IMR-90 (cell line): ENCODE measurements around the gene CLIP3. TPM values are rescaled to one million over a fixed set of nuclear protein-coding genes. Genes with fewer than 3 reads are reported as not detected.

Source experiments
- ATAC-seq: fragments of 200-7000 bp; cut with Tn5 transposase; 2 replicates; pipeline ENCODE4 v1.9.1; 2020; ENCODE audit warnings: low read depth, mild to moderate bottlenecking, moderate library complexity
- BruUV-seq: library from RNA; stranded (reverse); fragments of 400-500 nt; replicated peaks from 2 replicates; lab custom pipeline; 2021; lab: Mats Ljungman, UMichigan
- CTCF ChIA-PET: fragments of 300-600 bp; formaldehyde crosslinking; extraction: SDS; loops from one replicate; lab custom pipeline; 2021; ENCODE audit warnings: antibody characterized with exemption; lab: Yijun Ruan, JAX
- POLR2A ChIA-PET: fragments of 300-600 bp; sonication (Branson Sonifier 250); formaldehyde crosslinking; loops from one replicate; lab custom pipeline; 2022; ENCODE audit warnings: antibody characterized with exemption; ENCODE audit not compliant: unreplicated experiment; lab: Charles Lee
- DNase-seq: peaks from one replicate; pipeline ENCODE4 v3.0.0; 2013
- H2AFZ ChIP-seq: replicated peaks from 2 replicates; pipeline ENCODE3; 2013; ENCODE audit warnings: low read length, mild to moderate bottlenecking; ENCODE audit not compliant: poor library complexity
- H2AK5ac ChIP-seq: 2 replicates; pipeline ENCODE4 v1.6.1; 2013; ENCODE audit warnings: low read depth, low read length, inconsistent platforms
- H2AK9ac ChIP-seq: replicated peaks from 2 replicates; pipeline ENCODE3; 2013; ENCODE audit warnings: mild to moderate bottlenecking, low read depth, low read length, moderate library complexity; ENCODE audit not compliant: poor library complexity
- H2BK120ac ChIP-seq: 2 replicates; pipeline ENCODE4 v1.6.1; 2013; ENCODE audit warnings: low read depth, low read length, inconsistent platforms
- H2BK15ac ChIP-seq: 3 replicates; pipeline ENCODE4 v1.6.1; 2013; ENCODE audit warnings: low read depth, low read length, inconsistent platforms
- H2BK20ac ChIP-seq: 2 replicates; pipeline ENCODE4 v1.6.1; 2013; ENCODE audit warnings: low read depth, mild to moderate bottlenecking, inconsistent platforms, low read length, moderate library complexity
- H2BK5ac ChIP-seq: 2 replicates; pipeline ENCODE4 v1.6.1; 2013; ENCODE audit warnings: mild to moderate bottlenecking, low read depth, low read length, inconsistent platforms; ENCODE audit not compliant: poor library complexity, severe bottlenecking
- H3K14ac ChIP-seq: replicated peaks from 2 replicates; pipeline ENCODE4 v1.6.1; 2013; ENCODE audit warnings: low read depth, low read length, inconsistent platforms
- H3K18ac ChIP-seq: 2 replicates; pipeline ENCODE4 v1.6.1; 2013; ENCODE audit warnings: low read depth, low read length, control low read depth
- H3K23ac ChIP-seq: 2 replicates; pipeline ENCODE4 v1.6.1; 2013; ENCODE audit warnings: low read depth, low read length, inconsistent platforms
- H3K27ac ChIP-seq: 2 replicates; pipeline ENCODE4 v1.5.1; 2013; ENCODE audit warnings: mild to moderate bottlenecking, control low read depth, low read length; ENCODE audit not compliant: insufficient read depth
- H3K27me3 ChIP-seq: 2 replicates; pipeline ENCODE4 v1.6.1; 2013; ENCODE audit warnings: low read length; ENCODE audit not compliant: control insufficient read depth, insufficient read depth
- H3K36me3 ChIP-seq: 2 replicates; pipeline ENCODE4 v1.6.1; 2013; ENCODE audit warnings: low read length, mixed read lengths; ENCODE audit not compliant: control insufficient read depth, insufficient read depth
- H3K4ac ChIP-seq: 2 replicates; pipeline ENCODE4 v1.6.1; 2013; ENCODE audit warnings: low read depth, low read length, inconsistent platforms
- H3K4me1 ChIP-seq: 2 replicates; pipeline ENCODE4 v1.6.1; 2013; ENCODE audit warnings: low read length, mixed read lengths; ENCODE audit not compliant: control insufficient read depth, insufficient read depth
- H3K4me2 ChIP-seq: 2 replicates; pipeline ENCODE4 v1.6.1; 2013; ENCODE audit warnings: low read depth, mild to moderate bottlenecking, control low read depth, low read length, moderate library complexity
- H3K4me3 ChIP-seq: 2 replicates; pipeline ENCODE4 v1.5.1; 2013; ENCODE audit warnings: low read depth, mild to moderate bottlenecking, control low read depth, low read length, moderate library complexity; ENCODE audit not compliant: insufficient read depth
- H3K56ac ChIP-seq: 2 replicates; pipeline ENCODE4 v1.6.1; 2013; ENCODE audit warnings: low read length, inconsistent platforms; ENCODE audit not compliant: insufficient read depth; ENCODE audit errors: extremely low read depth
- H3K79me1 ChIP-seq, 2 experiments: 2 replicates each; pipeline ENCODE4 v1.6.1; 2013; ENCODE audit warnings: low read length in 2 of 2, inconsistent platforms in 1 of 2, low read depth in 1 of 2
- H3K9ac ChIP-seq: 2 replicates; pipeline ENCODE4 v1.6.1; 2013; ENCODE audit warnings: low read depth, low read length, control low read depth
- H3K9me1 ChIP-seq: 2 replicates; pipeline ENCODE4 v1.6.1; 2013; ENCODE audit warnings: low read length, inconsistent platforms; ENCODE audit not compliant: insufficient read depth
- H3K9me3 ChIP-seq: 2 replicates; pipeline ENCODE4 v1.6.1; 2013; ENCODE audit warnings: low read length; ENCODE audit not compliant: control insufficient read depth, insufficient read depth
- H4K20me1 ChIP-seq: 2 replicates; pipeline ENCODE4 v1.6.1; 2013; ENCODE audit warnings: low read length, inconsistent platforms; ENCODE audit not compliant: insufficient read depth
- H4K5ac ChIP-seq: 2 replicates; pipeline ENCODE4 v1.6.1; 2013; ENCODE audit warnings: mild to moderate bottlenecking, low read depth, low read length, control low read depth
- H4K8ac ChIP-seq, 2 experiments: 2 replicates each; pipeline ENCODE4 v1.6.1; 2013; ENCODE audit warnings: low read depth in 2 of 2, low read length in 2 of 2, control low read depth in 1 of 2, inconsistent platforms in 1 of 2
- H4K91ac ChIP-seq: 2 replicates; pipeline ENCODE4 v1.6.1; 2013; ENCODE audit warnings: low read depth, low read length, inconsistent platforms; ENCODE audit not compliant: insufficient read depth
- CEBPB ChIP-seq: IDR thresholded peaks from 2 replicates; pipeline ENCODE4 v1.6.1; 2012; ENCODE audit warnings: low read depth, low read length, improper control_type of control experiment
- MAZ ChIP-seq: IDR thresholded peaks from 2 replicates; pipeline ENCODE4 v1.6.1; 2012; ENCODE audit warnings: low read depth, mild to moderate bottlenecking, low read length, improper control_type of control experiment, moderate library complexity, borderline replicate concordance
- RAD21 ChIP-seq: IDR thresholded peaks from 2 replicates; pipeline ENCODE4 v1.6.1; 2012; ENCODE audit warnings: low read length, improper control_type of control experiment
- RCOR1 ChIP-seq: IDR thresholded peaks from 2 replicates; pipeline ENCODE4 v1.6.1; 2012; ENCODE audit warnings: mild to moderate bottlenecking, low read length, improper control_type of control experiment; ENCODE audit not compliant: insufficient replicate concordance
- USF2 ChIP-seq: fragments of 150-350 bp; IDR thresholded peaks from 2 replicates; pipeline ENCODE4 v1.6.1; 2017; ENCODE audit warnings: mild to moderate bottlenecking, antibody characterized with exemption, low read length, low read depth
- WGBS, 2 experiments: methylation state at CpG; one replicate each; pipeline versions ENCODE4 v1.1.5 to v1.1.7; 2013; ENCODE audit warnings: missing lambda C conversion rate in 2 of 2; ENCODE audit not compliant: insufficient read length in 1 of 2; ENCODE audit errors: extremely low coverage in 2 of 2; 5-methylcytosine and 5-hydroxymethylcytosine counted together
- dilution Hi-C: fragments of 300-500 bp; cut with HindIII; formaldehyde crosslinking; loops from one replicate; pipeline ENCODE4 v1.14.3; 2018; ENCODE audit warnings: low sequenced_read_pairs; ENCODE audit not compliant: unreplicated experiment
- in situ Hi-C: fragments of 300-500 bp; cut with MboI; formaldehyde crosslinking; loops from 3 replicates; pipeline ENCODE4 v1.14.3; 2019; ENCODE audit warnings: low sequenced_read_pairs, inconsistent platforms, mixed read lengths
- intact Hi-C: fragments of 100-400 bp; cut with micrococcal nuclease; formaldehyde crosslinking; loops from 2 replicates; pipeline ENCODE4 v1.10.0; 2022
- polyA plus RNA-seq, 3 experiments: library from polyadenylated mRNA; depleted of rRNA; stranded (reverse); fragments of >200 nt; gene quantifications; 2 replicates each; pipeline ENCODE4 v1.2.3, GENCODE V29; 2012; ENCODE audit warnings: low replicate concordance in 1 of 3
- total RNA-seq: library from RNA; depleted of rRNA; stranded (reverse); fragments of >200 nt; gene quantifications from 2 replicates; pipeline ENCODE4 v1.2.3, GENCODE V29; 2012

CLIP3 gene
- total and polyA plus RNA-seq, 2 of the 4 experiments (the other 2 are of a cell fraction), result 5.4 to 28.7 TPM

GRCh38 chr19:35987571-35987896, 45.1 kb downstream of the CLIP3 start:
- H3K4me3 ChIP-seq, result no peak overlapping the region

More at GRCh38 chr19:35987571-35987896, 45.1 kb downstream of the CLIP3 start:
- WGBS, 2 experiments, result 20% methylated on average over 1 of the region's 8 CpGs; no CpG with 5 or more reads in 1 of the 2 experiments
- Histone ChIP-seq H3K23ac (no peak overlapping the region), H3K79me1 (no peaks in the 10 kb centered on the region), H3K36me3 (no peaks in the 10 kb centered on the region), H3K14ac (no peak overlapping the region), H4K5ac (no peak overlapping the region), H2BK120ac (no peak overlapping the region), H3K4me2 (no peak overlapping the region), H2AK9ac (no peak overlapping the region), H3K4ac (no peak overlapping the region), H4K91ac (no peak overlapping the region), H3K18ac (no peak overlapping the region), H4K8ac (no peak overlapping the region), H3K27me3 (peaks cover 27% of the 10 kb centered on the region), H3K9me3 (peaks cover 5% of the 10 kb centered on the region), H2AK5ac (no peak overlapping the region), H3K56ac (no peak overlapping the region), H2BK5ac (no peak overlapping the region), H2AFZ (no peak overlapping the region), H3K9ac (no peak overlapping the region), H4K20me1 (no peaks in the 10 kb centered on the region; the same call in 1 of the 2 replicates), H3K4me1 (no peaks in the 10 kb centered on the region), H2BK15ac (no peak overlapping the region), H3K9me1 (no peaks in the 10 kb centered on the region), H2BK20ac (no peak overlapping the region), H3K27ac (no peak overlapping the region)
- in situ Hi-C loops (no loop called here), intact Hi-C loops (no loop called here), dilution Hi-C loops (no loop called here)
- no TSS peak for BruUV-seq
- ChIA-PET CTCF (no interaction called here), POLR2A (no interaction called here)
- DNase-seq (no peak), ATAC-seq (no peak; the same call in 1 of the 2 replicates)
- no peak for TF ChIP-seq MAZ
- TF ChIP-seq RCOR1, result no peak
- TF ChIP-seq RAD21, result no peak
- no peak for TF ChIP-seq CEBPB
- no peak for TF ChIP-seq USF2
